Chondrocyte (in vitro differentiated cells): Measurements from ENCODE around the gene EDC4. TPM values are rescaled to one million over a fixed set of nuclear protein-coding genes. Genes with fewer than 3 reads are reported as not detected.

Source experiments
- DNase-seq: peaks from one replicate; pipeline ENCODE4 v3.0.0; 2021; ENCODE audit warnings: mixed read lengths, low spot score
- H3K27ac Mint-ChIP-seq: one replicate; pipeline ENCODE4 v1.8.0; 2021; ENCODE audit warnings: mild to moderate bottlenecking, moderate library complexity, mixed read lengths; ENCODE audit not compliant: unreplicated experiment
- H3K27me3 Mint-ChIP-seq: 2 replicates; pipeline ENCODE4 v1.8.0; 2021; ENCODE audit warnings: low read depth, mixed read lengths
- H3K36me3 Mint-ChIP-seq: 2 replicates; pipeline ENCODE4 v1.8.0; 2021; ENCODE audit warnings: low read depth, mixed read lengths
- H3K4me1 Mint-ChIP-seq: 2 replicates; pipeline ENCODE4 v1.8.0; 2021; ENCODE audit warnings: low read depth, mild to moderate bottlenecking, mixed read lengths
- H3K4me3 Mint-ChIP-seq: one replicate; pipeline ENCODE4 v1.8.0; 2021; ENCODE audit warnings: mild to moderate bottlenecking, moderate library complexity, mixed read lengths; ENCODE audit not compliant: unreplicated experiment
- H3K9me3 Mint-ChIP-seq: 2 replicates; pipeline ENCODE4 v1.8.0; 2021; ENCODE audit warnings: low read depth, mixed read lengths
- total RNA-seq: library from RNA; stranded (reverse); gene quantifications from 3 replicates; pipeline ENCODE4 v1.2.1, GENCODE V29; 2021
- TF ChIP-seq, protein P1 (sequence below): fragments of 200-600 bp; sonication (generic); IDR thresholded peaks from 2 replicates; pipeline ENCODE4 v1.5.0; 2021; ENCODE audit warnings: antibody characterized with exemption, mild to moderate bottlenecking, moderate library complexity

The EDC4 gene
- total RNA-seq, 1 donor from 2014 or later, result 67.9 TPM

DNA sequence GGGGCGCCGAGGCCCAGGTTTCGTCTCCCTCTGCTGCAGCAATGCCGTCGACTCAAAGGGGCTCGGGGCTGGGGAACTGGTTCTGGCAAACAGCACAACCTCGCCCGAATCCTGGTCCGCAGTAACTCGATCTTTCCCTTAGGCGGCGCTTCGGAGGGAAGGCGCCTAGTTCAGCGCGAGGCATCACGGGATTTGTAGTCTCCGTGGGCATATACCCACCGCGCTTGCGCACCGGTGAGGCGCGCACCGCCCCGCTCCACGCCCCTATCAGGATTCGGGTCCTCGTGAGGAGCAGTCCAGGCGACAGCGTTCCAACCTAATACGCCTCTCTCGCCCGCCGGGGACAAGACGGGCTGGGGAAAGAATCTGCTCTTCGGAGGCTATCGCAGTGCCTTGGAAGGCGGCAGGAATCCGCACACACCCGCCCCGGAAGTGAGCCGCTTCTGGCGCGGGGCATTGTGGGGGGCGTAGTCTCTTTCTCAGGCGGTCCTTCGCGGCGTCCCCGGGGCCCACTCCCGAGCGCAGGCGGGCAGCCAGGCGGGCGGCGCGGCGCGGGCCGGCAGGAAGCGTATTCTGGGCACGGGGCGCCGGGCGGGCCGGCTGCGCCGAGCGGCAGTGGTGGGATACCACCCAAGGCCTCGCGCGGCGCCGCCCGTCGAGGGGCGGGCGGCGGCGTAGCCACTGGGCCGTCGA is 30.9 kb upstream of the EDC4 start, which contains the start of gene THAP11:
THAP11 (plus strand) TSS at position 505 of the 693 bp plus-strand sequence. CDS start 235 bp downstream, outside the sequence.
- Mint-ChIP-seq H3K36me3 (peaks cover 2% of the 10 kb centered on the region), H3K27ac (peak within 1 kb of the TSS; percentile 97), H3K9me3 (no peaks in the 10 kb centered on the region), H3K27me3 (no peaks in the 10 kb centered on the region), H3K4me3 (peak within 1 kb of the TSS; percentile 91), H3K4me1 (peaks cover 38% of the 10 kb centered on the region)
- peak; percentile 96 for DNase-seq
- TF ChIP-seq, protein P1, sequence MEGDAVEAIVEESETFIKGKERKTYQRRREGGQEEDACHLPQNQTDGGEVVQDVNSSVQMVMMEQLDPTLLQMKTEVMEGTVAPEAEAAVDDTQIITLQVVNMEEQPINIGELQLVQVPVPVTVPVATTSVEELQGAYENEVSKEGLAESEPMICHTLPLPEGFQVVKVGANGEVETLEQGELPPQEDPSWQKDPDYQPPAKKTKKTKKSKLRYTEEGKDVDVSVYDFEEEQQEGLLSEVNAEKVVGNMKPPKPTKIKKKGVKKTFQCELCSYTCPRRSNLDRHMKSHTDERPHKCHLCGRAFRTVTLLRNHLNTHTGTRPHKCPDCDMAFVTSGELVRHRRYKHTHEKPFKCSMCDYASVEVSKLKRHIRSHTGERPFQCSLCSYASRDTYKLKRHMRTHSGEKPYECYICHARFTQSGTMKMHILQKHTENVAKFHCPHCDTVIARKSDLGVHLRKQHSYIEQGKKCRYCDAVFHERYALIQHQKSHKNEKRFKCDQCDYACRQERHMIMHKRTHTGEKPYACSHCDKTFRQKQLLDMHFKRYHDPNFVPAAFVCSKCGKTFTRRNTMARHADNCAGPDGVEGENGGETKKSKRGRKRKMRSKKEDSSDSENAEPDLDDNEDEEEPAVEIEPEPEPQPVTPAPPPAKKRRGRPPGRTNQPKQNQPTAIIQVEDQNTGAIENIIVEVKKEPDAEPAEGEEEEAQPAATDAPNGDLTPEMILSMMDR, result peak; percentile 85

DNA sequence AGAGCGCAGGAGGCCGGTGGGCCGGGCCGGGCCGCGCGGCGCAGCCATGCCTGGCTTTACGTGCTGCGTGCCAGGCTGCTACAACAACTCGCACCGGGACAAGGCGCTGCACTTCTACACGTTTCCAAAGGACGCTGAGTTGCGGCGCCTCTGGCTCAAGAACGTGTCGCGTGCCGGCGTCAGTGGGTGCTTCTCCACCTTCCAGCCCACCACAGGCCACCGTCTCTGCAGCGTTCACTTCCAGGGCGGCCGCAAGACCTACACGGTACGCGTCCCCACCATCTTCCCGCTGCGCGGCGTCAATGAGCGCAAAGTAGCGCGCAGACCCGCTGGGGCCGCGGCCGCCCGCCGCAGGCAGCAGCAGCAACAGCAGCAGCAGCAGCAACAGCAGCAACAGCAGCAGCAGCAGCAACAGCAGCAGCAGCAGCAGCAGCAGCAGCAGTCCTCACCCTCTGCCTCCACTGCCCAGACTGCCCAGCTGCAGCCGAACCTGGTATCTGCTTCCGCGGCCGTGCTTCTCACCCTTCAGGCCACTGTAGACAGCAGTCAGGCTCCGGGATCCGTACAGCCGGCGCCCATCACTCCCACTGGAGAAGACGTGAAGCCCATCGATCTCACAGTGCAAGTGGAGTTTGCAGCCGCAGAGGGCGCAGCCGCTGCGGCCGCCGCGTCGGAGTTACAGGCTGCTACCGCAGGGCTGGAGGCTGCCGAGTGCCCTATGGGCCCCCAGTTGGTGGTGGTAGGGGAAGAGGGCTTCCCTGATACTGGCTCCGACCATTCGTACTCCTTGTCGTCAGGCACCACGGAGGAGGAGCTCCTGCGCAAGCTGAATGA is 30.1 kb upstream of the EDC4 start:
- no peak for DNase-seq
- peak overlapping the region; percentile 91 for H3K4me3 Mint-ChIP-seq
- TF ChIP-seq, protein P1, result peak; percentile 71

DNA sequence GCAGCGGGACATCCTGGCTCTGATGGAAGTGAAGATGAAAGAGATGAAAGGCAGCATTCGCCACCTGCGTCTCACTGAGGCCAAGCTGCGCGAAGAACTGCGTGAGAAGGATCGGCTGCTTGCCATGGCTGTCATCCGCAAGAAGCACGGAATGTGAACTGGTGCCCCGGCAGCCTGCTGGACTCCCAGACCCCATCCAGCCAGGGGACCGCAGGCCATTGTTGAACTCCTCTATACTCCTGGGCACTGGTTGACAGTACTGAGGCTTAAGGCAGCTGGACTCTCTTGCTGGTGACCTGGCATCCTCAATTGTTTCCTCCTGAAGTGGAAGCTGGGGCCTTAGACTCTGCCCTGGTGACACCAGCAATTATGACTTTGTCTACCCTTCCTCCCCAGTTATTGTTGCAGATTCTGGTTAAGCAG is 29.5 kb upstream of the EDC4 start:
- DNase-seq, result no peak
- TF ChIP-seq, protein P1, result peak; percentile 35
- no peaks in the 10 kb centered on the region for H3K36me3 Mint-ChIP-seq
- peaks cover 47% of the 10 kb centered on the region for H3K4me1 Mint-ChIP-seq
- H3K27me3 Mint-ChIP-seq, result no peaks in the 10 kb centered on the region
- H3K27ac Mint-ChIP-seq, result peak overlapping the region; percentile 92
- H3K4me3 Mint-ChIP-seq, result peak overlapping the region; percentile 91
- H3K9me3 Mint-ChIP-seq, result no peaks in the 10 kb centered on the region

More for the DNA sequence above, 30.1 kb upstream of the EDC4 start:
- peaks cover 41% of the 10 kb centered on the region for H3K4me1 Mint-ChIP-seq
- peak overlapping the region; percentile 92 for H3K27ac Mint-ChIP-seq
- H3K36me3 Mint-ChIP-seq, result peaks cover 1% of the 10 kb centered on the region
- H3K27me3 Mint-ChIP-seq, result no peaks in the 10 kb centered on the region
- H3K9me3 Mint-ChIP-seq, result no peaks in the 10 kb centered on the region

DNA sequence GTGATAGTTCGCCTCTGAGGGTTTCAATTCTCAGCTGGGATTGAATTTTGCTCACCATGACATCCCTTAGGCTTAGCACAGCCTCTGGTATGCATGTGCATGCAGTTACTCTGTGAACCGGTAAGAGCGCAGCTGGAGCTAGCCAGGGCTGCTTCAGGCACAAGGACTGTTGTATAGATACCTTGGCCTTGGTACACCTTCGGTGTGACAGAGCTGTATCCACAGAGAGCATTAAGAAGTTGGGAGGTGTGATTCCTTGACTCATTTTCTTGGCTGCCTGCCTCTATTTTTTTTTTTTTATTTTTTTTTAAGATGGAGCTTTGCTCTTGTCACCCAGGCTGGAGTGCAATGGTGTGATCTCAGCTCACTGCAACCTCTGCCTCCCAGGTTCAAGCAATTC is 28.4 kb upstream of the EDC4 start:
- DNase-seq, result no peak
- Mint-ChIP-seq H3K27ac (peak overlapping the region; percentile 92), H3K36me3 (no peaks in the 10 kb centered on the region), H3K4me3 (peak overlapping the region; percentile 28), H3K9me3 (no peaks in the 10 kb centered on the region), H3K27me3 (no peaks in the 10 kb centered on the region), H3K4me1 (peaks cover 56% of the 10 kb centered on the region)
- TF ChIP-seq, protein P1, result no peak
